Measurements from ENCODE around the gene GADD45A. TPM values are rescaled to one million over a fixed set of nuclear protein-coding genes. Genes with fewer than 3 reads are reported as not detected.

Gene GADD45A
- total RNA-seq, 2 experiments from 2014 or later = 20.5 to 26.7 TPM

GRCh38 chr1:67708606-67709005 lies 23.6 kb downstream of the GADD45A start:
- H3K9me3 Mint-ChIP-seq (ENCODE audit: low read depth) = no peaks in the 10 kb centered on the region
- intact Hi-C loops (cut with DNase I, micrococcal nuclease) = no loop called here
- DNase-seq (no peak), ATAC-seq (no peak)
- CTCF ChIA-PET = no interaction called here
- POLR2A ChIA-PET = no interaction called here
- no peaks in the 10 kb centered on the region for H3K27me3 Mint-ChIP-seq
- no peak overlapping the region for H3K4me3 Mint-ChIP-seq
- H3K36me3 Mint-ChIP-seq (ENCODE audit: low read depth) = no peaks in the 10 kb centered on the region
- H3K27ac Mint-ChIP-seq = no peak overlapping the region
- H3K4me1 Mint-ChIP-seq = no peaks in the 10 kb centered on the region

- H3K4me3 Mint-ChIP-seq = no peak overlapping the region
- H3K4me1 Mint-ChIP-seq = no peaks in the 10 kb centered on the region
- intact Hi-C loops (cut with DNase I, micrococcal nuclease) = no loop called here
- no peaks in the 10 kb centered on the region for H3K27me3 Mint-ChIP-seq
- no peak for ATAC-seq
- H3K27ac Mint-ChIP-seq = no peak overlapping the region
- no peaks in the 10 kb centered on the region for H3K9me3 Mint-ChIP-seq (ENCODE audit: low read depth)
- no peak for DNase-seq
- POLR2A ChIA-PET = no interaction called here
- H3K36me3 Mint-ChIP-seq (ENCODE audit: low read depth) = no peaks in the 10 kb centered on the region
- CTCF ChIA-PET = interaction anchor here (0.5 to 0.6 kb wide), 2 partner anchors 149 to 1261 kb away, joined by 3 to 4 read pairs; no protein-coding TSS in a partner anchor
Observed at GRCh38 chr1:67710417-67710816, 25.4 kb downstream of the GADD45A start.

DNA sequence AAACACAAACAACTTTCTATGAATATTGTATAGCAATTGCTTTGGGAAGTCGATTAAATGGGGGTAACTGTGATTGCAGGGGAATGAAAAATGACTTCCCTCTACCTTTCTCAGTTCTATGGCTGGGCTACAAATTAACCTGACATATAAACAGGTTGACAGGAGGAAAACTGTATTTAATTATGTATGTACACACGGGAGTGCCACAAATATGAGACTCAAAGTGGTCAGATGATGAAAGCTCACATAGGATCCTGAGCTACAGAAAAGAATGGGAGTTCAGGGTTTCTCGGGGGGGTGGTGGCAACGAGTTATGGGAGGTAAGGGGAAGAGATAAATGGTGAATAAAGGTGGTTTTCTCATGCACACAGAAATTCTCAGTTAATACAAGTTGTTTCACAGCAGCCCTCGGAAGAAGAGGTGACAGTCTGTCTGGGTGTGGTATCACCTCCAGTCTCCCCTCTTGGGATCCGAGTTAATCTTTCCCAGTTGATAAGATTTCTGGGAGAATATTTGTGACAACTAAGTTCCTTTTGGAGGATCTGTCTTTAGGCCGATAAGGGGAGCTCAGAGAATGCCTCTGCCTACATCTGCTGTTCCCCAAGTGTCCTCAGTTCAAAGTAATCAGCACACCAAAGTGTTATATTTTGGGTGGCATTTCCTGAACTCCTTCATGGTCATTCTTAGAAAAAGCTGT lies 26.3 kb downstream of the GADD45A start:
- ATAC-seq (no peak), DNase-seq (no peak)
- Mint-ChIP-seq H3K36me3 (ENCODE audit: low read depth) (no peaks in the 10 kb centered on the region), H3K9me3 (ENCODE audit: low read depth) (no peaks in the 10 kb centered on the region), H3K27me3 (no peaks in the 10 kb centered on the region), H3K4me1 (no peaks in the 10 kb centered on the region), H3K27ac (no peak overlapping the region), H3K4me3 (no peak overlapping the region)
- intact Hi-C loops (cut with DNase I, micrococcal nuclease) = no loop called here
- ChIA-PET CTCF (interaction anchor here (0.8 to 1.5 kb wide), 2 partner anchors 150 to 178 kb away, joined by 4 to 6 read pairs; no protein-coding TSS in a partner anchor), POLR2A (no interaction called here)

- Mint-ChIP-seq H3K27me3 (no peaks in the 10 kb centered on the region), H3K9me3 (ENCODE audit: low read depth) (no peaks in the 10 kb centered on the region), H3K4me3 (no peak overlapping the region), H3K36me3 (ENCODE audit: low read depth) (no peaks in the 10 kb centered on the region), H3K4me1 (no peaks in the 10 kb centered on the region), H3K27ac (no peak overlapping the region)
- no peak for DNase-seq
- ATAC-seq = no peak
- intact Hi-C loops (cut with DNase I, micrococcal nuclease) = no loop called here
- ChIA-PET POLR2A (no interaction called here), CTCF (interaction anchor here (0.6 to 1.5 kb wide), 2 partner anchors 54 to 150 kb away, joined by 5 to 6 read pairs; no protein-coding TSS in a partner anchor)
Observed at GRCh38 chr1:67711855-67712212, 26.8 kb downstream of the GADD45A start.

- Mint-ChIP-seq H3K9me3 (ENCODE audit: low read depth) (no peaks in the 10 kb centered on the region), H3K36me3 (ENCODE audit: low read depth) (no peaks in the 10 kb centered on the region), H3K4me1 (no peaks in the 10 kb centered on the region), H3K27me3 (no peaks in the 10 kb centered on the region), H3K4me3 (no peak overlapping the region), H3K27ac (no peak overlapping the region)
- CTCF ChIA-PET = interaction anchor here (0.7 to 1.5 kb wide), 3 partner anchors 11 to 180 kb away, joined by 3 to 4 read pairs (median 3); partner anchors contain the start of gene GADD45A
- ATAC-seq (no peak), DNase-seq (no peak)
- intact Hi-C loops (cut with DNase I, micrococcal nuclease) = no loop called here
- POLR2A ChIA-PET = no interaction called here
Observed at GRCh38 chr1:67713057-67713846, 28.3 kb downstream of the GADD45A start.

DNA sequence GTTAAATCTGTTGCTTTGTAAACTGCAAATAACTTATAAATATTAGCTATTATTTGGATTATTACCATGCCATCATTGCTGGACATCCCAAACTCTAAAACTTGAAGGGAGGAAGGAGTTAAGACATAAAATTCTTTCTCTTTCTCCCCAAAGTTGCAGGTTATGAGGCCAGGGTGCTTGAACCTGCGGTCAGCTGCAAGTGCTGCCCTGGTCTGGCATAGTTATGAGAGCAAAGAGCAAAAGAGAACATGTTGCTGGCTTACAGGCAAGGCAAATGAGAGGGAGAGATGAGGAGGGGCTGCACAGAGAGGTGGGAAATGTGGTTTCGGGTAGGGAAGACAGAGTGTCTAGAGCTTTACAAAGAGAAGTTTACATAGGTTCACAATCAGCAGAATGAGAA lies 30.8 kb downstream of the GADD45A start:
- no peak for ATAC-seq
- H3K9me3 Mint-ChIP-seq (ENCODE audit: low read depth) = no peaks in the 10 kb centered on the region
- ChIA-PET CTCF (interaction anchor here (0.6 kb wide), 1 partner anchor 154 kb away, joined by 3 read pairs; no protein-coding TSS in a partner anchor), POLR2A (interaction anchor here (1.2 kb wide), 1 partner anchor 29 kb away, joined by 3 read pairs; no protein-coding TSS in a partner anchor)
- no peaks in the 10 kb centered on the region for H3K36me3 Mint-ChIP-seq (ENCODE audit: low read depth)
- no peaks in the 10 kb centered on the region for H3K27me3 Mint-ChIP-seq
- H3K27ac Mint-ChIP-seq = no peak overlapping the region
- no peak overlapping the region for H3K4me3 Mint-ChIP-seq
- DNase-seq = no peak
- H3K4me1 Mint-ChIP-seq = no peaks in the 10 kb centered on the region
- intact Hi-C loops (cut with DNase I, micrococcal nuclease) = no loop called here

DNA sequence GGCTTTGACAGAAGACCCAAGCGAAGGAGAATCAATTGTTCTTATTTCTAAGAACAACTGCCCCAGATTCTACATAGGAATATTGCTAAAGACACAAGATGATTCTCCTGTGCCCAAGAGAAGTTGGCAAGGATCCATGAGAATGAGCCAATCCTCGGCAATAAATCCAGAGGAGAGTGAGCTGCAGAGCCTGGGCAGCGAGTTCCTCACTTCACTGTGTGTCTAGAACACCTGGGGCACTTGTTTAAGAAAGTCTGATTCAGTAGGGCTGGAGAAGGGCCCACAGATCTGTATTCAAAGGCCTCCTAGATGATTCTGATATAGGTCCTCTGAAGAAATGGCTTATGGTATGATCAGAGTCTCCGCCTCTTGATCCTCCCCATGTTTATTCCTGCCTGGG lies 31.8 kb downstream of the GADD45A start:
- intact Hi-C loops (cut with DNase I, micrococcal nuclease) = no loop called here
- CTCF ChIA-PET = interaction anchor here (0.8 kb wide), 1 partner anchor 12 kb away, joined by 3 read pairs; no protein-coding TSS in a partner anchor
- no peak overlapping the region for H3K4me3 Mint-ChIP-seq
- H3K27ac Mint-ChIP-seq = no peak overlapping the region
- H3K27me3 Mint-ChIP-seq = no peaks in the 10 kb centered on the region
- POLR2A ChIA-PET = no interaction called here
- H3K9me3 Mint-ChIP-seq (ENCODE audit: low read depth) = no peaks in the 10 kb centered on the region
- H3K4me1 Mint-ChIP-seq = no peaks in the 10 kb centered on the region
- no peaks in the 10 kb centered on the region for H3K36me3 Mint-ChIP-seq (ENCODE audit: low read depth)
- no peak for DNase-seq
- no peak for ATAC-seq

DNA sequence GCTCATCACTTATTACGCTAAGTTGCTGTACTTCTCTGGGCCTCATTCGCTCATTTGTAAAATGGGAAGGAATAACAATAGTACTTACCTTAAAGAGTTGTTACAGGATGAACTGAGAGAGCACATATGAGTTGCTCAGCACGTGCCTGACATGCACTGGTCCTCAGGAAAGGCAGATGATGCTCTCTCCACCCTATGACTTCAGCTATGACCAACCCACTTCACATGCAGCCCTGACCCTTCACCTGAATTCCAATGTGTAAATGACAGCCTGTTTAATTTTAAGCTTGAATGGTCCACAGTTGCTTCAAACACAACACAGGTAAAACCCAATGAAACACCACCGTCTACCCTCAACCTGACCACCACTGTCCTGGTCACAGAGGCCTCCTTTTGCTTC lies 32.9 kb downstream of the GADD45A start:
- Mint-ChIP-seq H3K4me1 (no peaks in the 10 kb centered on the region), H3K9me3 (ENCODE audit: low read depth) (no peaks in the 10 kb centered on the region), H3K4me3 (no peak overlapping the region), H3K27me3 (no peaks in the 10 kb centered on the region), H3K36me3 (ENCODE audit: low read depth) (no peaks in the 10 kb centered on the region), H3K27ac (no peak overlapping the region)
- CTCF ChIA-PET = interaction anchor here (0.8 kb wide), 1 partner anchor 10 kb away, joined by 3 read pairs; no protein-coding TSS in a partner anchor
- ATAC-seq = no peak
- no peak for DNase-seq
- intact Hi-C loops (cut with DNase I, micrococcal nuclease) = no loop called here
- POLR2A ChIA-PET = no interaction called here

GRCh38 chr1:67719329-67720196 lies 34.6 kb downstream of the GADD45A start:
- no peak for DNase-seq
- no peak overlapping the region for H3K4me3 Mint-ChIP-seq
- CTCF ChIA-PET = interaction anchor here (0.7 to 1.6 kb wide), 4 partner anchors 17 to 41 kb away, joined by 3 to 9 read pairs (median 4); no protein-coding TSS in a partner anchor

GRCh38 chr1:67721112-67721511 lies 36.1 kb downstream of the GADD45A start:
- Mint-ChIP-seq H3K4me3 (no peak overlapping the region), H3K27ac (no peak overlapping the region)
- intact Hi-C loops (cut with DNase I, micrococcal nuclease) = no loop called here

More at GRCh38 chr1:67719329-67720196, 34.6 kb downstream of the GADD45A start:
- Mint-ChIP-seq H3K4me1 (no peaks in the 10 kb centered on the region), H3K36me3 (ENCODE audit: low read depth) (no peaks in the 10 kb centered on the region), H3K9me3 (ENCODE audit: low read depth) (no peaks in the 10 kb centered on the region), H3K27ac (no peak overlapping the region), H3K27me3 (no peaks in the 10 kb centered on the region)
- POLR2A ChIA-PET = no interaction called here
- intact Hi-C loops (cut with DNase I, micrococcal nuclease) = no loop called here
- ATAC-seq = no peak

DNA sequence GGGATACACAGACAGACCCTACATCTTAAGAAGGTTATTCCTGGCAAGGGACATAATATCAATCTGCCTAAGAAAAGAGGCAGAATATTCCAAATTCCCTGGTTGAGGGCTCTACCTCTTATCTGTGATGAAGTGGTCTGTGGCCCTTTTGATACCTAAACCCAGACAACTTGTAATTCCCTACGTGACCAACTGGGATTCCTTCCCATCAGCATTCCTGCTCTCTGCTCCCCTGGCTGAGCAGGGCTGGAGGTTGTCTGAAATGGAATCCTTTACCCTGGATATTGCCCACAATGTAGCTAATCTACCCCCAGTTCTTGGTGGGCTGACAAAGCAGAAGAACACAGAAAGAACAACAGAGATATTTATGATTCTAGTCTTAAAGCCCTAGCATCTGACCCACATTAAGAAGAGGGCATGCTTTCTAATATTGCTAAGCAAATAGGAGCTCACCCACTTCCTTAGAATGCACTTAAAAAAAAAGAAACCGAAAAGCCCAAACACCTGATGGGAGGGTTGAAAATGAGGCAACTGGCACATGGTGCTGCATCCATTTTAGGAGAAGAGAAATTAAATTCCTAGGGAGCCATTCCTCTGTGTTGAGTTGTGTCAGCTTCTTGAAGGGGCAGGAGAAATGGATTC lies 36.8 kb downstream of the GADD45A start:
- H3K9me3 Mint-ChIP-seq (ENCODE audit: low read depth) = no peaks in the 10 kb centered on the region
- no peak overlapping the region for H3K4me3 Mint-ChIP-seq
- ChIA-PET CTCF (interaction anchor here (1.3 to 1.5 kb wide), 3 partner anchors 19 to 189 kb away, joined by 3 read pairs; no protein-coding TSS in a partner anchor), POLR2A (no interaction called here)
- intact Hi-C loops (cut with DNase I, micrococcal nuclease) = no loop called here
- H3K36me3 Mint-ChIP-seq (ENCODE audit: low read depth) = no peaks in the 10 kb centered on the region
- no peak overlapping the region for H3K27ac Mint-ChIP-seq
- DNase-seq (no peak), ATAC-seq (no peak)
- H3K27me3 Mint-ChIP-seq = no peaks in the 10 kb centered on the region
- peaks cover 11% of the 10 kb centered on the region for H3K4me1 Mint-ChIP-seq

More at GRCh38 chr1:67721112-67721511, 36.1 kb downstream of the GADD45A start:
- Mint-ChIP-seq H3K4me1 (peaks cover 5% of the 10 kb centered on the region), H3K27me3 (no peaks in the 10 kb centered on the region), H3K9me3 (ENCODE audit: low read depth) (no peaks in the 10 kb centered on the region), H3K36me3 (ENCODE audit: low read depth) (no peaks in the 10 kb centered on the region)
- ATAC-seq = no peak
- DNase-seq = no peak
- ChIA-PET POLR2A (no interaction called here), CTCF (interaction anchor here (0.7 to 1.5 kb wide), 6 partner anchors 16 to 189 kb away, joined by 3 to 9 read pairs (median 3); no protein-coding TSS in a partner anchor)

Data from activated CD4-positive, alpha-beta T cell treated with anti-CD3 and anti-CD28 coated beads for 36 hours (primary cell).